ENCODE measurements around the gene NMNAT2. TPM values are rescaled to one million over a fixed set of nuclear protein-coding genes. Genes with fewer than 3 reads are reported as not detected.

The NMNAT2 gene
- total RNA-seq, 1 experiment from 2014 or later: 11.4 TPM

- Histone ChIP-seq H4K5ac (ENCODE audit: insufficient read length, low read depth, low read length) (no peak overlapping the region), H2BK20ac (ENCODE audit: low read depth, low read length, poor library complexity, severe bottlenecking) (no peak overlapping the region), H3K27me3 (ENCODE audit: insufficient read depth, low read length) (no peaks in the 10 kb centered on the region), H3K23me2 (ENCODE audit: insufficient read length, low read depth, low read length, poor library complexity, severe bottlenecking) (no peaks in the 10 kb centered on the region), H3K4me2 (ENCODE audit: insufficient read depth, insufficient read length, low read length) (no peak overlapping the region), H3K9ac (ENCODE audit: extremely low read depth, insufficient read length, low read length) (no peak overlapping the region), H3K27ac (ENCODE audit: insufficient read length, low read depth, low read length) (no peak overlapping the region), H3K9me3 (ENCODE audit: control insufficient read depth, low read depth, low read length) (no peaks in the 10 kb centered on the region), H3K14ac (ENCODE audit: insufficient read depth, low read length) (no peak overlapping the region), H3K23ac (ENCODE audit: insufficient read length, low read depth, low read length) (no peak overlapping the region), H3K79me1 (ENCODE audit: insufficient read depth, low read depth, low read length, poor library complexity, severe bottlenecking) (no peaks in the 10 kb centered on the region), H4K91ac (ENCODE audit: insufficient read length, low read depth, low read length) (no peak overlapping the region), H3K56ac (ENCODE audit: insufficient read length, low read depth, low read length) (no peak overlapping the region), H4K8ac (replicated peaks; ENCODE audit: insufficient read length, low read depth, low read length) (no peak overlapping the region), H3K4me1 (ENCODE audit: insufficient read depth, low read length) (peaks cover 2% of the 10 kb centered on the region; the same call in 1 of the 2 replicates), H3K4ac (ENCODE audit: low read depth, low read length) (no peak overlapping the region), H4K20me1 (ENCODE audit: control insufficient read depth, insufficient read depth, insufficient read length) (no peaks in the 10 kb centered on the region), H2BK120ac (ENCODE audit: low read depth, low read length, poor library complexity, severe bottlenecking) (no peak overlapping the region), H2BK5ac (ENCODE audit: insufficient read length, low read length) (no peak overlapping the region), H2BK15ac (ENCODE audit: low read depth, low read length) (no peak overlapping the region), H2AK5ac (ENCODE audit: insufficient read length, low read length) (no peak overlapping the region), H2BK12ac (ENCODE audit: insufficient read length, low read depth, low read length) (no peak overlapping the region), H3K79me2 (ENCODE audit: insufficient read depth, low read length) (no peaks in the 10 kb centered on the region), H2AFZ (ENCODE audit: low read length) (no peak overlapping the region), H3T11ph (ENCODE audit: low read length) (no peak overlapping the region), H3K18ac (ENCODE audit: insufficient read length, low read depth, low read length) (no peak overlapping the region)
- H3K36me3 Mint-ChIP-seq (ENCODE audit: insufficient read depth in 1 of 3, low read depth in 3 of 3): no peaks in the 10 kb centered on the region; a peak in 1 of 7 replicates
- no CpG with 5 or more reads among the region's 2 CpGs for WGBS (ENCODE audit: extremely low coverage, insufficient read length, low lambda C conversion rate)
- H3K4me1 Mint-ChIP-seq: peaks cover 5 to 13% of the 10 kb centered on the region in 2 experiments
- no peaks in the 10 kb centered on the region; a peak in 1 of 5 replicates for H3K9me3 Mint-ChIP-seq
- no peaks in the 10 kb centered on the region for H3K27me3 Mint-ChIP-seq (ENCODE audit: low read depth)
- no peak for DNase-seq
- TF ChIP-seq, protein P1, sequence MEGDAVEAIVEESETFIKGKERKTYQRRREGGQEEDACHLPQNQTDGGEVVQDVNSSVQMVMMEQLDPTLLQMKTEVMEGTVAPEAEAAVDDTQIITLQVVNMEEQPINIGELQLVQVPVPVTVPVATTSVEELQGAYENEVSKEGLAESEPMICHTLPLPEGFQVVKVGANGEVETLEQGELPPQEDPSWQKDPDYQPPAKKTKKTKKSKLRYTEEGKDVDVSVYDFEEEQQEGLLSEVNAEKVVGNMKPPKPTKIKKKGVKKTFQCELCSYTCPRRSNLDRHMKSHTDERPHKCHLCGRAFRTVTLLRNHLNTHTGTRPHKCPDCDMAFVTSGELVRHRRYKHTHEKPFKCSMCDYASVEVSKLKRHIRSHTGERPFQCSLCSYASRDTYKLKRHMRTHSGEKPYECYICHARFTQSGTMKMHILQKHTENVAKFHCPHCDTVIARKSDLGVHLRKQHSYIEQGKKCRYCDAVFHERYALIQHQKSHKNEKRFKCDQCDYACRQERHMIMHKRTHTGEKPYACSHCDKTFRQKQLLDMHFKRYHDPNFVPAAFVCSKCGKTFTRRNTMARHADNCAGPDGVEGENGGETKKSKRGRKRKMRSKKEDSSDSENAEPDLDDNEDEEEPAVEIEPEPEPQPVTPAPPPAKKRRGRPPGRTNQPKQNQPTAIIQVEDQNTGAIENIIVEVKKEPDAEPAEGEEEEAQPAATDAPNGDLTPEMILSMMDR (conservative IDR thresholded peaks at IDR 0.05): no peak
- no peak overlapping the region for H3K27ac Mint-ChIP-seq
- H3K4me3 Mint-ChIP-seq: no peak overlapping the region
Measured at GRCh38 chr1:183379951-183380350, 38.2 kb downstream of the NMNAT2 start.
